Smooth muscle cell (in vitro differentiated cells): ENCODE measurements around the gene GCFC2. TPM values are rescaled to one million over a fixed set of nuclear protein-coding genes. Genes with fewer than 3 reads are reported as not detected.

ENCODE experiments used
- DNase-seq: peaks from one replicate; lab custom pipeline; 2025; ENCODE audit not compliant: unreplicated experiment; lab: John Stamatoyannopoulos, UW
- H2AFZ ChIP-seq: fragments of 200-600 bp; sonication (generic); 2 replicates; pipeline ENCODE4 v1.6.0; 2016; ENCODE audit warnings: antibody characterized with exemption, low read depth, mild to moderate bottlenecking
- H3F3A ChIP-seq: fragments of 200-600 bp; sonication (generic); 2 replicates; pipeline ENCODE4 v1.6.0; 2017; ENCODE audit warnings: antibody characterized with exemption, low read depth
- H3K27ac ChIP-seq: fragments of 200-600 bp; sonication (generic); 2 replicates; pipeline ENCODE4 v1.5.1; 2016; ENCODE audit warnings: low read depth, mild to moderate bottlenecking
- H3K27me3 ChIP-seq: fragments of 200-600 bp; sonication (generic); 2 replicates; pipeline ENCODE4 v1.6.1; 2016; ENCODE audit warnings: low read depth, mild to moderate bottlenecking
- H3K36me3 ChIP-seq: fragments of 200-600 bp; sonication (generic); 2 replicates; pipeline ENCODE4 v1.5.1; 2016; ENCODE audit warnings: low read depth
- H3K4me1 ChIP-seq: fragments of 200-600 bp; sonication (generic); 2 replicates; pipeline ENCODE4 v1.5.1; 2016; ENCODE audit warnings: low read depth
- H3K4me2 ChIP-seq: fragments of 200-600 bp; sonication (generic); 2 replicates; pipeline ENCODE4 v1.6.0; 2016; ENCODE audit warnings: mild to moderate bottlenecking
- H3K4me3 ChIP-seq: fragments of 200-600 bp; sonication (generic); 2 replicates; pipeline ENCODE4 v1.5.1; 2016; ENCODE audit warnings: mild to moderate bottlenecking
- H3K79me2 ChIP-seq: fragments of 200-600 bp; sonication (generic); 2 replicates; pipeline ENCODE4 v1.6.0; 2016; ENCODE audit warnings: low read depth, mild to moderate bottlenecking
- H3K9ac ChIP-seq: fragments of 200-600 bp; sonication (generic); 2 replicates; pipeline ENCODE4 v1.6.0; 2016; ENCODE audit warnings: low read depth
- H3K9me3 ChIP-seq: fragments of 200-600 bp; sonication (generic); replicated peaks from 2 replicates; pipeline ENCODE4 v1.5.1; 2016; ENCODE audit warnings: low read depth
- H4K20me1 ChIP-seq: fragments of 200-600 bp; sonication (generic); 2 replicates; pipeline ENCODE4 v1.6.0; 2016; ENCODE audit warnings: low read depth
- CTCF ChIP-seq: fragments of 200-600 bp; sonication (generic); IDR thresholded peaks from 2 replicates; pipeline ENCODE4 v1.5.1; 2017; ENCODE audit warnings: borderline replicate concordance, mild to moderate bottlenecking, antibody characterized with exemption; ENCODE audit not compliant: insufficient read depth, poor library complexity, severe bottlenecking
- WGBS: methylation state at CpG from one replicate; pipeline ENCODE4 v1.1.7; 2016; ENCODE audit warnings: low lambda C conversion rate; 5-methylcytosine and 5-hydroxymethylcytosine counted together
- polyA plus RNA-seq: library from polyadenylated mRNA; unstranded; fragments of >200 nt; fragmentation: Nextera tagmentation; extraction: Ambion mirVana; gene quantifications from 2 replicates; pipeline ENCODE4 v1.2.1, GENCODE V29; 2016
- total RNA-seq: library from RNA; depleted of rRNA; stranded (reverse); fragments of >200 nt; gene quantifications from 2 replicates; pipeline ENCODE4 v1.2.3, GENCODE V29; 2014

GCFC2 gene
- total and polyA plus RNA-seq, 2 experiments from 2014 or later: 5.7 to 11.5 TPM

GRCh38 chr2:75634945-75635344, 75.8 kb downstream of the GCFC2 start:
- no peak for DNase-seq
- H3K27ac ChIP-seq: no peak overlapping the region
- H3K9me3 ChIP-seq: no peaks in the 10 kb centered on the region
- no peaks in the 10 kb centered on the region for H4K20me1 ChIP-seq
- no peaks in the 10 kb centered on the region for H3F3A ChIP-seq
- H3K79me2 ChIP-seq: no peaks in the 10 kb centered on the region
- no peak overlapping the region for H3K4me3 ChIP-seq
- peak overlapping the region; percentile 4 for H2AFZ ChIP-seq
- no peak overlapping the region for H3K4me2 ChIP-seq
- no peaks in the 10 kb centered on the region for H3K27me3 ChIP-seq
- H3K4me1 ChIP-seq: peaks cover 5% of the 10 kb centered on the region
- H3K9ac ChIP-seq: no peak overlapping the region
- no peaks in the 10 kb centered on the region for H3K36me3 ChIP-seq
- TF ChIP-seq CTCF: no peak
- WGBS: 59% methylated on average over 1 of the region's 1 CpG

GRCh38 chr2:75633620-75634019, 77.1 kb downstream of the GCFC2 start:
- Histone ChIP-seq H3K36me3 (no peaks in the 10 kb centered on the region), H3K79me2 (no peaks in the 10 kb centered on the region), H3K27me3 (no peaks in the 10 kb centered on the region), H3K4me3 (no peak overlapping the region), H3K9ac (no peak overlapping the region), H3F3A (no peaks in the 10 kb centered on the region), H3K4me1 (peaks cover 5% of the 10 kb centered on the region), H4K20me1 (no peaks in the 10 kb centered on the region), H2AFZ (no peak overlapping the region), H3K4me2 (no peak overlapping the region), H3K27ac (no peak overlapping the region), H3K9me3 (no peaks in the 10 kb centered on the region)
- DNase-seq: no peak
- no peak for TF ChIP-seq CTCF
- WGBS: 89% methylated on average over 3 of the region's 3 CpGs

GRCh38 chr2:75632813-75633212, 77.9 kb downstream of the GCFC2 start:
- peaks cover 5% of the 10 kb centered on the region for H3K4me1 ChIP-seq
- H2AFZ ChIP-seq: no peak overlapping the region
- no peak for TF ChIP-seq CTCF
- no peaks in the 10 kb centered on the region for H3K27me3 ChIP-seq
- WGBS: 83% methylated on average over 1 of the region's 1 CpG
- H3K4me3 ChIP-seq: no peak overlapping the region
- no peaks in the 10 kb centered on the region for H4K20me1 ChIP-seq
- H3K9me3 ChIP-seq: no peaks in the 10 kb centered on the region
- H3K4me2 ChIP-seq: no peak overlapping the region
- DNase-seq: no peak
- no peak overlapping the region for H3K9ac ChIP-seq
- no peaks in the 10 kb centered on the region for H3F3A ChIP-seq
- H3K27ac ChIP-seq: no peak overlapping the region
- H3K36me3 ChIP-seq: no peaks in the 10 kb centered on the region
- H3K79me2 ChIP-seq: no peaks in the 10 kb centered on the region

GRCh38 chr2:75632091-75632701, 78.5 kb downstream of the GCFC2 start:
- Histone ChIP-seq H3K36me3 (no peaks in the 10 kb centered on the region), H3K4me3 (no peak overlapping the region), H3K79me2 (no peaks in the 10 kb centered on the region), H3K9ac (no peak overlapping the region), H3K9me3 (no peaks in the 10 kb centered on the region), H3F3A (no peaks in the 10 kb centered on the region), H3K27me3 (no peaks in the 10 kb centered on the region), H4K20me1 (no peaks in the 10 kb centered on the region), H3K4me2 (no peak overlapping the region), H2AFZ (no peak overlapping the region), H3K27ac (no peak overlapping the region), H3K4me1 (peaks cover 5% of the 10 kb centered on the region)
- WGBS: 64% methylated on average over 5 of the region's 5 CpGs
- DNase-seq: no peak
- no peak for TF ChIP-seq CTCF
